ENCODE data around the gene ALDH1L1. TPM values are rescaled to one million over a fixed set of nuclear protein-coding genes. Genes with fewer than 3 reads are reported as not detected.
A peak's percentile ranks its signal among the peaks of the same experiment; 100 is the strongest.

The ALDH1L1 gene
- total RNA-seq, 1 donor: under 0.01 TPM

DNA sequence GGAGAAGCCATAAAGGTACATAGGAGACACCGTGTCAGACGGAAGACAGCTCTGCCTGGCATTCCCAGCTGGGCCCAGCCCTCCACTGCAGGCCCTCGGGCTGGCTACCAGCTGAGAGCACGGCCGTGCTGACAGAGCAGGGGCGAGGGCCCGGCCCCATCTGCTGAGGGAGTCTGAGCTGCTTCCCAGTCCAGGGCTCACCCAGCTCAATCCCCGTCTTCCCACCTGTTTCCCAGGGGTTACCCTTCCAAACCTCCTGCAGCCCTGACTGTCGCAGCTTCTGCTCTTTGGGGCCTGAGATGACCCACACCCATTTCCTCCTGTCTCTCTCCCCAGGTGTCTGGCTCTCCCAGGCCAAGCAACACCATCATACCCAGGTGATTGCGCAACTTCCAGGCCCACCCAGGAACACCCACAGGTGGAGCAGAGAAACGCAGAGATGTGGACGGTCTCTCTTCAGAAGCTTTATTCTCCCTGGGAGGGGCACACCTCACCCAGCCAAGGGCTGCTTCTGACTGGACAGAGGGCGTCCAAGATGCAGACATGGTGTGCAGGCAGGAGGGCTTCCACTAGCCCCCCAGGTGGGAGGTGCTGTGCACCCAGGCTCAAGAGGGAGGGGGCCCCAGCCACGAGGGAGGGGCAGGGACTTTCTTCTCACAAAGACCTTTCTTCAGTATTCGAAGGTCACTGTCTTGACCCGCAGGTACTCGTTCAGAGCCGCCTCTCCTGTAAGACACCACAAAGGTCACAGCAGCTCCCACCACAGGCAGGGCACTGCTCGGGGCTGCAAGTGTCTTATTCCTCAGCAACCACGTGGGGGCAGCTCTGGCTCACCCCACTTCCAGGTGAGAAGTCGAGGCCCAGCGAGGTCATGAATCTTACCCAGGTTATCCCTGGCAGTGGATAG is 77.0 kb downstream of the ALDH1L1 start:
- H3K36me3 ChIP-seq (ENCODE audit: insufficient read depth, low read length): no peaks in the 10 kb centered on the region

DNA sequence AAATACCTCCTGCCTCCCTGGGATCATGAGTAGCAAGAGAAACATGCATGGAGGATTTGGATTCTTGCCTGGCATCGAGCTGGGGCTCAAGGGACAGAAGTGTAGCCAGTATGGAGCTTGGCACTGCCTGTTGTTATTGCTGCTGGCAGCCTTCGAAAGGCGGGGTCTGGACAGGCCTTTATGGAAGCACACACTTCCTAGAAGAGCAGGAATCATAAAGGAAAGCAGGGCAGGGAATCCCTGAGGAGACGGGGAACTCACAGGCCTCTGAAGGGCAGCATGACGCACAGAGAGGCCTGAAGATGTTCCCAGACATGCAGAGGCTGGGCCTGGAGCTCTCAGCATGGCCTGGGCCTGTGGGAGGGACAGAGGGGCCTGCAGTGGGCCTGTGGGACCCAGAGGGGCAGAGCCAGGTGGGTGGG is 77.8 kb downstream of the ALDH1L1 start:
- DNase-seq (ENCODE audit: insufficient read length, low spot score, missing footprints): peak; percentile 93
- Histone ChIP-seq H3K9me3 (ENCODE audit: low read depth, low read length) (no peaks in the 10 kb centered on the region), H4K20me1 (ENCODE audit: insufficient read depth, low read length) (no peaks in the 10 kb centered on the region), H3K36me3 (ENCODE audit: insufficient read depth, low read length) (no peaks in the 10 kb centered on the region), H3K4me3 (ENCODE audit: insufficient read depth, low read length) (no peak overlapping the region), H3K4me1 (ENCODE audit: insufficient read depth, low read length) (peaks cover 33% of the 10 kb centered on the region), H3K27me3 (ENCODE audit: insufficient read depth, low read length) (no peaks in the 10 kb centered on the region), H3K79me2 (ENCODE audit: insufficient read depth, low read length) (no peaks in the 10 kb centered on the region), H2AFZ (ENCODE audit: low read length) (peak overlapping the region; percentile 87), H3K27ac (ENCODE audit: low read depth, low read length) (peak overlapping the region; percentile 86), H3K4me2 (ENCODE audit: insufficient read depth, low read length) (peak overlapping the region; percentile 30)
- TF ChIP-seq, protein P1, sequence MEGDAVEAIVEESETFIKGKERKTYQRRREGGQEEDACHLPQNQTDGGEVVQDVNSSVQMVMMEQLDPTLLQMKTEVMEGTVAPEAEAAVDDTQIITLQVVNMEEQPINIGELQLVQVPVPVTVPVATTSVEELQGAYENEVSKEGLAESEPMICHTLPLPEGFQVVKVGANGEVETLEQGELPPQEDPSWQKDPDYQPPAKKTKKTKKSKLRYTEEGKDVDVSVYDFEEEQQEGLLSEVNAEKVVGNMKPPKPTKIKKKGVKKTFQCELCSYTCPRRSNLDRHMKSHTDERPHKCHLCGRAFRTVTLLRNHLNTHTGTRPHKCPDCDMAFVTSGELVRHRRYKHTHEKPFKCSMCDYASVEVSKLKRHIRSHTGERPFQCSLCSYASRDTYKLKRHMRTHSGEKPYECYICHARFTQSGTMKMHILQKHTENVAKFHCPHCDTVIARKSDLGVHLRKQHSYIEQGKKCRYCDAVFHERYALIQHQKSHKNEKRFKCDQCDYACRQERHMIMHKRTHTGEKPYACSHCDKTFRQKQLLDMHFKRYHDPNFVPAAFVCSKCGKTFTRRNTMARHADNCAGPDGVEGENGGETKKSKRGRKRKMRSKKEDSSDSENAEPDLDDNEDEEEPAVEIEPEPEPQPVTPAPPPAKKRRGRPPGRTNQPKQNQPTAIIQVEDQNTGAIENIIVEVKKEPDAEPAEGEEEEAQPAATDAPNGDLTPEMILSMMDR (IDR thresholded peaks at IDR 0.05; ENCODE audit: extremely low read depth, low read depth, low read length): no peak

More for the DNA sequence above, 77.0 kb downstream of the ALDH1L1 start:
- peak overlapping the region; percentile 75 for H3K27ac ChIP-seq (ENCODE audit: low read depth, low read length)
- peak; percentile 54 for DNase-seq (ENCODE audit: insufficient read length, low spot score, missing footprints)
- TF ChIP-seq, protein P1 (IDR thresholded peaks at IDR 0.05; ENCODE audit: extremely low read depth, low read depth, low read length): no peak
- no peak overlapping the region for H3K4me2 ChIP-seq (ENCODE audit: insufficient read depth, low read length)
- H3K9me3 ChIP-seq (ENCODE audit: low read depth, low read length): no peaks in the 10 kb centered on the region
- no peaks in the 10 kb centered on the region for H4K20me1 ChIP-seq (ENCODE audit: insufficient read depth, low read length)
- H3K4me1 ChIP-seq (ENCODE audit: insufficient read depth, low read length): peaks cover 33% of the 10 kb centered on the region
- H3K4me3 ChIP-seq (ENCODE audit: insufficient read depth, low read length): no peak overlapping the region
- H2AFZ ChIP-seq (ENCODE audit: low read length): peak overlapping the region; percentile 87
- H3K27me3 ChIP-seq (ENCODE audit: insufficient read depth, low read length): no peaks in the 10 kb centered on the region
- H3K79me2 ChIP-seq (ENCODE audit: insufficient read depth, low read length): no peaks in the 10 kb centered on the region

DNA sequence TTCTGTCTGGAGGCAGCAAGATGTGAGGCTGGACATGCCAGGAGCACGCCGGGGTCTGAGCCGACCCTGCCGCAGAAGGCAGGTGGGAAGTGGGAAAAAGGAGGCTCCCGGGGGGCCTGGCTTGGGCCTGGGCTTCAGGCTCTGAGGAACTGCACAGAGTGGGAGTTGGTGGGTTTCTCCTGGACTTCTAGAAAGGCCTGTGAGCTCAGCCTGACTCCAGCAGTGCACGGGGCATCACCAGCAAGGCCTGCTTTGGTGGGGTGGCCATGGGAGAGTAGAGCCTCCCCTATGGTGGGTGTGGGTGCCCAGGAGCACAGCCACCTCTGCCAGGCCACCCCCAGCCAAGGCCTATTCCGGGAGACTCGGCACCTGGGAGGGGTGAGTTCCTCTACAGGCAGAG is 78.4 kb downstream of the ALDH1L1 start:
- H4K20me1 ChIP-seq (ENCODE audit: insufficient read depth, low read length): no peaks in the 10 kb centered on the region
- peak overlapping the region; percentile 87 for H2AFZ ChIP-seq (ENCODE audit: low read length)
- no peaks in the 10 kb centered on the region for H3K27me3 ChIP-seq (ENCODE audit: insufficient read depth, low read length)
- TF ChIP-seq, protein P1 (IDR thresholded peaks at IDR 0.05; ENCODE audit: extremely low read depth, low read depth, low read length): no peak
- H3K4me1 ChIP-seq (ENCODE audit: insufficient read depth, low read length): peaks cover 33% of the 10 kb centered on the region
- H3K4me2 ChIP-seq (ENCODE audit: insufficient read depth, low read length): peak overlapping the region; percentile 30
- peak overlapping the region; percentile 86 for H3K27ac ChIP-seq (ENCODE audit: low read depth, low read length)
- H3K79me2 ChIP-seq (ENCODE audit: insufficient read depth, low read length): no peaks in the 10 kb centered on the region
- H3K36me3 ChIP-seq (ENCODE audit: insufficient read depth, low read length): no peaks in the 10 kb centered on the region
- no peak overlapping the region for H3K4me3 ChIP-seq (ENCODE audit: insufficient read depth, low read length)
- no peak for DNase-seq (ENCODE audit: insufficient read length, low spot score, missing footprints)
- H3K9me3 ChIP-seq (ENCODE audit: low read depth, low read length): no peaks in the 10 kb centered on the region

DNA sequence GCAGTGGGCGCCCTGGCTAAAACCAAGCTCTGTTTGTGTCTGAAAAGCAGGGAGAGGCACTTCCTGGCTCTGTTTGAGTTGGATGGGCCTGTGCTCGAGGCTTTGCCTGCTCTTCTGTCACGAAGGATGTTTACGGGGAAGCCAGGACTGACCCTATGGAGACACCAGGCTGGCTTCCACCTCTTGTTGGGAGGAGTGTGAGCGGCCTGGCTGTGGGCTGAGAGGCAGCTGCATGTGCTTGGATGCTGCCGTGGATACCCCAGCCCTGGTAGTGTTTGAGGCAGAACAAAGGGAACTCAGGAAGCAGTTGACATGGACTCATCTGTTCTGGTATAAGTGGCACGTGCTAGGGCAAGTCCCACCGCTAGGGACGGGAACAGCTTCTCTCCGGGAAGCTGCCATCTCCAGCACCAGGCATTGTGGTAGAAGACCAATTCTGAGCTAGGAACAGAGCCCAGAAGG is 78.8 kb downstream of the ALDH1L1 start:
- Histone ChIP-seq H3K36me3 (ENCODE audit: insufficient read depth, low read length) (no peaks in the 10 kb centered on the region), H2AFZ (ENCODE audit: low read length) (peak overlapping the region; percentile 87), H3K79me2 (ENCODE audit: insufficient read depth, low read length) (no peaks in the 10 kb centered on the region), H3K9me3 (ENCODE audit: low read depth, low read length) (no peaks in the 10 kb centered on the region), H3K4me3 (ENCODE audit: insufficient read depth, low read length) (no peak overlapping the region), H3K4me2 (ENCODE audit: insufficient read depth, low read length) (peak overlapping the region; percentile 73), H3K4me1 (ENCODE audit: insufficient read depth, low read length) (peaks cover 33% of the 10 kb centered on the region), H3K27ac (ENCODE audit: low read depth, low read length) (peak overlapping the region; percentile 86), H3K27me3 (ENCODE audit: insufficient read depth, low read length) (no peaks in the 10 kb centered on the region), H4K20me1 (ENCODE audit: insufficient read depth, low read length) (no peaks in the 10 kb centered on the region)
- TF ChIP-seq, protein P1 (IDR thresholded peaks at IDR 0.05; ENCODE audit: extremely low read depth, low read depth, low read length): no peak
- DNase-seq (ENCODE audit: insufficient read length, low spot score, missing footprints): peak; percentile 73
